ENCODE data around the gene SPTB.

The SPTB gene

GRCh38 chr14:64748995-64749714 lies 130.6 kb downstream of the SPTB start (continued):
- TF ChIP-seq INSM2 (tag by site-specific recombination; IDR thresholded peaks at IDR 0.05) (no peak), KLF8 (tag by site-specific recombination; IDR thresholded peaks at IDR 0.05) (no peak)

- TF ChIP-seq ZNF423 (tag by site-specific recombination; IDR thresholded peaks at IDR 0.05) (no peak), ZNF600 (tag by site-specific recombination; IDR thresholded peaks at IDR 0.05) (no peak), GLI4 (tag by site-specific recombination; IDR thresholded peaks at IDR 0.05) (no peak), GLI2 (tag by site-specific recombination; IDR thresholded peaks at IDR 0.05; ENCODE audit: borderline replicate concordance, low read depth) (no peak), ZNF513 (tag by site-specific recombination; IDR thresholded peaks at IDR 0.05) (no peak), TRIM28 (IDR thresholded peaks at IDR 0.05; ENCODE audit: borderline replicate concordance, low read length) (no peak), ZNF354C (tag by site-specific recombination; IDR thresholded peaks at IDR 0.05; ENCODE audit: borderline replicate concordance, low read depth) (no peak), KLF7 (tag by site-specific recombination; IDR thresholded peaks at IDR 0.05; ENCODE audit: borderline replicate concordance) (no peak), YY1 (tag by site-specific recombination; IDR thresholded peaks at IDR 0.05) (no peak), ZNF350 (tag by site-specific recombination; IDR thresholded peaks at IDR 0.05) (no peak), HOXD13 (CRISPR knock-in tag; IDR thresholded peaks at IDR 0.05; ENCODE audit: borderline replicate concordance) (no peak), ZNF654 (tag by site-specific recombination; IDR thresholded peaks at IDR 0.05; ENCODE audit: low read depth) (no peak), ZNF785 (tag by site-specific recombination; IDR thresholded peaks at IDR 0.05) (no peak), ZSCAN16 (tag by site-specific recombination; IDR thresholded peaks at IDR 0.05) (no peak), TCF7L2 (IDR thresholded peaks at IDR 0.05; ENCODE audit: borderline replicate concordance, low read depth, low read length) (no peak), ZBTB8A (tag by site-specific recombination; IDR thresholded peaks at IDR 0.05) (no peak), OVOL3 (tag by site-specific recombination; IDR thresholded peaks at IDR 0.05) (no peak), ZNF239 (tag by site-specific recombination; IDR thresholded peaks at IDR 0.05) (no peak), ZNF623 (tag by site-specific recombination; IDR thresholded peaks at IDR 0.05) (no peak), KLF10 (tag by site-specific recombination; IDR thresholded peaks at IDR 0.05) (no peak)
- no peaks in the 10 kb centered on the region for H3K9me3 ChIP-seq (ENCODE audit: control insufficient read depth, insufficient read depth, low read depth, low read length)
- peaks cover 7 to 36% of the 10 kb centered on the region in 2 experiments; a peak in 2 of 3 replicates for H3K36me3 ChIP-seq (ENCODE audit: control insufficient read depth in 2 of 2, insufficient read depth in 1 of 2, low read length in 2 of 2)
- no peaks in the 10 kb centered on the region for H3K4me1 ChIP-seq (ENCODE audit: control insufficient read depth, insufficient read depth, low read length)
- no peak overlapping the region for H3K4me3 ChIP-seq (ENCODE audit: low read depth, low read length)
- CTCF ChIA-PET = interaction anchor here (0.6 to 0.7 kb wide), 3 partner anchors 45 to 1185 kb away, joined by 3 to 4 read pairs (median 3); no protein-coding TSS in a partner anchor
- POLR2A ChIA-PET = interaction anchor here (0.7 kb wide), 1 partner anchor 208 kb away, joined by 4 read pairs; the partner anchor contains the start of gene HSPA2
- no peak overlapping the region for H3K27ac ChIP-seq (ENCODE audit: extremely low read depth, low read depth, low read length)
Observed at GRCh38 chr14:64748521-64748920, 131.2 kb downstream of the SPTB start.

GRCh38 chr14:64747327-64747726 lies 132.4 kb downstream of the SPTB start:
- H3K36me3 ChIP-seq (ENCODE audit: control insufficient read depth in 2 of 2, insufficient read depth in 1 of 2, low read length in 2 of 2) = peaks cover 7 to 48% of the 10 kb centered on the region in 2 experiments; a peak in 2 of 3 replicates
- TF ChIP-seq ZNF549 (tag by site-specific recombination; IDR thresholded peaks at IDR 0.05) (no peak), ZNF19 (tag by site-specific recombination; IDR thresholded peaks at IDR 0.05; ENCODE audit: low read depth) (no peak), ZNF747 (tag by site-specific recombination; IDR thresholded peaks at IDR 0.05) (no peak), ZNF677 (tag by site-specific recombination; IDR thresholded peaks at IDR 0.05) (no peak), ZBTB6 (tag by site-specific recombination; IDR thresholded peaks at IDR 0.05) (no peak), ZNF394 (tag by site-specific recombination; IDR thresholded peaks at IDR 0.05; ENCODE audit: borderline replicate concordance) (no peak), ZIC2 (tag by site-specific recombination; IDR thresholded peaks at IDR 0.05) (no peak)

More at GRCh38 chr14:64747327-64747726, 132.4 kb downstream of the SPTB start:
- Histone ChIP-seq H3K9me3 (ENCODE audit: control insufficient read depth, insufficient read depth, low read depth, low read length) (no peaks in the 10 kb centered on the region), H3K4me1 (ENCODE audit: control insufficient read depth, insufficient read depth, low read length) (no peaks in the 10 kb centered on the region), H3K27ac (ENCODE audit: extremely low read depth, low read depth, low read length) (no peak overlapping the region), H3K4me3 (ENCODE audit: low read depth, low read length) (no peak overlapping the region)
- CTCF ChIA-PET = interaction anchor here (0.5 kb wide), 1 partner anchor 78 kb away, joined by 3 read pairs; no protein-coding TSS in a partner anchor
- POLR2A ChIA-PET = interaction anchor here (1.6 kb wide), 1 partner anchor 43 kb away, joined by 4 read pairs; the partner anchor contains the start of gene PLEKHG3

Measured in HEK293 (cell line).